GM18526 (cell line): ENCODE results near the gene MAP3K5.

ENCODE experiments used
- POLR2A ChIP-seq: IDR thresholded peaks from 3 replicates; pipeline ENCODE4 v1.6.1; 2011; ENCODE audit not compliant: insufficient read length; ENCODE audit errors: extremely low read depth

Gene MAP3K5

GRCh38 chr6:136742125-136742524, 50.2 kb downstream of the MAP3K5 start:
- no peak for TF ChIP-seq POLR2A

DNA sequence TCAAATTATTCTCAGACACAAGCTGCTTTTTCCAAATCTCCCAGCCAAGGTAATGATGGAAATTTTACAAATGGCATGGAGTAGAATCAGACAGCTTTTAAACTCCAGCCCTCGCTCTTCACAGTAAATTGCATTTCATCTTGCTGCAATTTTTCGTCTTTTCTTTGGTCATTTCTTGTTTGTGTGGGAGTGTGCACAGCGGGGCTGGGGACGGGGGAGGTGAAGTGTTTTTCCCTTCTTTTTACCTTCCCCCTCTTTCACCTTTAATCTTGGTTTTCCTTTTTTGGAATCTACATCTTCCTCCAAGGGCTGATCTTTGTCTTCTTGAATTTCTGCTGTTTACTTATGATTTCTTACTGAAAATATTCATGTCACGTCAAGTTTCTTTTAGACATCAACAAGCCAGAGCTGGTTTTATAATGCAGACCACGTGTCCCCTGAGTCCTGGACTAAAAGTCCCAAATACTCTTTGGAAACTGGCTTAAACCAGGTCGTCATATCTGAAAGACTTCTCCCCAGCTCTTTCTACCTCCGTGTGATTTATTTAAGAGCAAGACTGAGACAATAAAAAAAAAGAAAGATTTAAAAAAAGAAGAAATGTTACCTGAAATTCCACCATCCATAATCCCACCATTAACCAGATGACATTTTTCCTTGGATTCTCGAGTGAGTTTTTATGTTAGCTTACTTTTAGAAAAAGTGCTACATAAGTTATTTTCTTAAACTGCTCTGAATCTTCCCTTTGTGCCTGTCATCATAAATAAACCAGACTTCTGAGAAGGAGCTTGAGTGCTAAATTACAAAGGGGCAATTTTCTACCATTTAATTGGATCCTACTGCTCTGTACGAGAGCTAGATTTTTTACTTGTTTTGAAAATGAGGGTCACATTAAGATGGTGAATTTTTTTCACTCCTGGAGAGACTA, 52.0 kb downstream of the MAP3K5 start:
- TF ChIP-seq POLR2A, result no peak

- no peak for TF ChIP-seq POLR2A
Measured at GRCh38 chr6:136739501-136739900, 52.8 kb downstream of the MAP3K5 start.

DNA sequence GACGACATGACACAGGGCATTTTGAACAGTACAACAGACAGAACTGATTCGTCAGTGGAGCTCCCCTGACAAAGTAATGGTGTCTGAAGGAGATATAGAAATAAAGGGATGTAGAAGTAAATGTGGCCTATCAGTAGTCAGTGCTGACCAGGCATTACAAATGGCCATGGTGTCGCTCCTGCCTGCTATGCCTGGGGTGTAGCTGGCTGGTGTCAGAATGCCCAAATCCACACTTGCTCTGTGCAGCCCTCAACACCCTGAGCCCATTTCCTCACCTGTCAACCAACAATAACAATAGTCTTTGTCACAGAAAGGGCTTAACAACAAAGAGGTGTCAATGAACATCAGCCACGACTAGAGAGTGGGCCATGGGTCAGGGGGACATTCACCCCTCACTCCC, 53.2 kb downstream of the MAP3K5 start:
- no peak for TF ChIP-seq POLR2A

- TF ChIP-seq POLR2A, result no peak
Measured at GRCh38 chr6:136738692-136739057, 53.6 kb downstream of the MAP3K5 start.

GRCh38 chr6:136737871-136738691, 54.2 kb downstream of the MAP3K5 start:
- no peak for TF ChIP-seq POLR2A

DNA sequence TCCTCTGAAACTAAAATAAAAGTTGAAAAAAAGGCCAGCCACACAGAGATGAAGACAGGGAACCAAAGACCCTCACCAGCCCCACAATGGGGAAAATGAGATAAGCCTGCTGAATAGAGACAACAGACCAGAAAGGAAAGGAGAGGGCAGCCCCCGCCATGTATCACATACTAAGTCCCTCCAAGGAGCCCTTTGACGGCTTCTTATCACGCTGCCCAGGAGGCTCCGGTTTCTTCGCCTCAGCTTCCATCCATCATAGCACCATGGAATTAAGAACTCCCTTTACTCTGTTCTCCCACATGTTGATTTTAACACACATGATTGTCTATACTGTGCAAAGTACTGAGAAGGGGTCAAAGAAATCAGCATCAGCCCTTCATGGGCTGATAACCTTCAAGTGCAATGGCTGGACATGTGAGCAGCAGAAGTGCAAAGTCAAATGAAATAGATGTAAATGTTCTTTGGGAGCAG, 54.9 kb downstream of the MAP3K5 start:
- no peak for TF ChIP-seq POLR2A

DNA sequence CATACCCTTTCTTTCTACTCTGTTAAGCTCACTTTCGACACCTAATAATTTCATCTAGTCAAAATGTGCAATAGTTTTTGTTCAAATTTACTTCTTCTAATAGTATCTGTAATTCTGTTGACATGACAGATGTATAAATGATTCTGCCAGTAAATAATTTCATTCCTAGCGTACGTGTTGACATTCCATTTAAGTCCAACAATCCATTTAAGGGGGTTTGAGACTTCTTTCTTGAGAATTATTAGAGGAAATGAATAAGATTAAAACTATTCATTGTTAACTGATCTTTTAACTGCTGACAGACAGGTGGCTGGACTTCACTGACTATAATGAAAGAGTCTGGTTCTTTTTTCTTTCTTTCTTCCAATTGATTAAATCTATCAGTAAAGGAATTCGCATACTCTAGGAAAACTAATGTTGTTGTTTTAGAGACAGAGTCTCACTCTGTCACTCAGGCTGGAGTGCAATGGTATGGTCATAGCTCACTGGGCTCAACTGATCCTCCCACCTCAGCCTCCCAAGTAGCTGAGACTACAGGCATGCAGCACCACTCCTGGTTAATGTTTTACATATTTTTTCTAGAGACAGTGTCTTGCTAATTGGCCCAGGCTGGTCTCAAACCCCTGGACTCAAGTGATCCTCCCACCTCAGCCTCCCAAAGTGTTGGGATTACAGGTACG, 55.9 kb downstream of the MAP3K5 start:
- no peak for TF ChIP-seq POLR2A

DNA sequence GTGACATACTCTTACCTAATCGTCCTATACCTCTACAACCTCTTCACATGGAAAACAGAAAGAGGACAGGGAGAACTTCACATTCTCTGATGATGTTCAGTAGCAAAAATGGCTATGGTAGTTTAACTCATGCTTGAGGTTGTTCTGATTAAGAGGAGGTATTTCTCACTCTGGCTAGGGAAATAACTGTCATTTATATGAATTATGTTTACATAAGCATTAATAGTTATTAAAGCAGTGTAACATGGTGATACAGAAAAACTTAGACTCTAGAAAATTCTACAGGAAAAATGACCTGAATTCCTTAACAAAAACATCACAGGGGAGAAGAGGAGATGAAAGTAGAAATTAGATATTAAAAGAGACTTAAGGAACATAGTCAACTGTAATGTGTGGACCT, 57.3 kb downstream of the MAP3K5 start:
- no peak for TF ChIP-seq POLR2A

- TF ChIP-seq POLR2A, result no peak
Measured at GRCh38 chr6:136732889-136733288, 59.4 kb downstream of the MAP3K5 start.

GRCh38 chr6:136729832-136730231, 62.4 kb downstream of the MAP3K5 start:
- no peak for TF ChIP-seq POLR2A

- no peak for TF ChIP-seq POLR2A
Measured at GRCh38 chr6:136728976-136729515, 63.2 kb downstream of the MAP3K5 start.

DNA sequence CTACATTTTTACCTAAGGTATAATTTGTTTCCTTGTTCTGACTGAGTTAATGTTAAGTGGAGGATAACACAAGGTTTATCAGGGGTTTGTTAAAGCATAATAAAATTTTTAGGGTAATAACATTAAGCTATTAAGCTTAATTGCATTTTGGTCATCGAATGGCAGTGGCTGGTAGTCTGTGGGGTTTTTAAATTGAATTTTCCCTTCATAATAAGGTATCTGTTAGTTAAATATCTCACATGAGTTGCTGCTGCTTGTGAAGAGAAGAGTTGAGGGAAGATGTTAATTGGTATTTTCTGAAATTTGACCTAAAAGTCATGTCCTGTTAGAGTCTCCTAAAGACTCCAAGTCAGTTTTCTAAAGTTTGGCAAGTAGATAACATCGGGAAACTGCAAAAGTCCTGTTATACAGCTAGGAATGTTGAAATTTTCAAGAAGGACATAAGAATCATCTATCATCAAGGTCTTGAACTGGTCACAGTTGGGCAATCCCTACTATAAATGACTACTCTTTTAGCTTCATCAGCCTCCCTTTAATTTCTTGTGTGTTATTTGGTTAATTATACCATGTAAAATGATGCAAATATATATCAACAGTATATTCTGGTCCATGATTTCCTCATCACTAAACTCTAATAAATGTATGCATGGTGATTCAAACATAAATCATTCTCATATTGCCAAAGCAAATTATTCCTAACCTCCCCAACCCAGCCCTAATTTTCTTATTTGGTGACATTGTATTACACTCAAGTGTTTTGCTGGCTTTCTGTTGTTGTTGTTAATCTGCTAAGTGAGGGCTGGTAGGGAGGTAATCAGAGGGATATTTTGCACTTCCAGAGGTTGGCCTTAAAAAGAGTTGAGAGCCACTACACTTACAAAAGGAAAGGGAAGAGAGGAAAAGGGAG, 64.0 kb downstream of the MAP3K5 start:
- TF ChIP-seq POLR2A, result no peak
